IgD-negative memory B cell (primary cell): ENCODE results near the gene PPP2CA. TPM values are rescaled to one million over a fixed set of nuclear protein-coding genes. Genes with fewer than 3 reads are reported as not detected.
A peak's percentile ranks its signal among the peaks of the same experiment; 100 is the strongest.
"Not testable (repeated sequence)": the region's sequence is repeated elsewhere in the genome, so short reads cannot be mapped to it uniquely, and the experiment has no call there.

ENCODE experiments used
- H3K27ac Mint-ChIP-seq, 3 donors: one replicate each; pipeline ENCODE4 v1.8.0; 2020 to 2022; ENCODE audit warnings: mild to moderate bottlenecking in 3 of 3, mixed read lengths in 3 of 3, moderate library complexity in 1 of 3
- H3K27me3 Mint-ChIP-seq: one replicate; pipeline ENCODE4 v1.8.0; 2021; ENCODE audit warnings: mixed read lengths
- H3K36me3 Mint-ChIP-seq: one replicate; pipeline ENCODE4 v1.8.0; 2020; ENCODE audit warnings: mild to moderate bottlenecking, mixed read lengths
- H3K4me1 Mint-ChIP-seq, 3 donors: one replicate each; pipeline ENCODE4 v1.8.0; 2020 to 2022; ENCODE audit warnings: mixed read lengths in 3 of 3, mild to moderate bottlenecking in 1 of 3
- H3K4me3 Mint-ChIP-seq, 4 donors: one replicate each; pipeline ENCODE4 v1.8.0; 2020 to 2022; ENCODE audit warnings: mild to moderate bottlenecking in 4 of 4, mixed read lengths in 4 of 4, moderate library complexity in 3 of 4
- H3K9me3 Mint-ChIP-seq, 3 donors: one replicate each; pipeline ENCODE4 v1.8.0; 2020 to 2021; ENCODE audit warnings: mixed read lengths in 3 of 3, mild to moderate bottlenecking in 1 of 3
- polyA plus RNA-seq: library from polyadenylated mRNA; unstranded; fragments of 300-500 nt; fragmentation: Illumina TruSeq; gene quantifications from one replicate; pipeline ENCODE4 v1.2.3, GENCODE V29; 2021

The PPP2CA gene
- polyA plus RNA-seq, 1 donor from 2014 or later, result 215 TPM

DNA sequence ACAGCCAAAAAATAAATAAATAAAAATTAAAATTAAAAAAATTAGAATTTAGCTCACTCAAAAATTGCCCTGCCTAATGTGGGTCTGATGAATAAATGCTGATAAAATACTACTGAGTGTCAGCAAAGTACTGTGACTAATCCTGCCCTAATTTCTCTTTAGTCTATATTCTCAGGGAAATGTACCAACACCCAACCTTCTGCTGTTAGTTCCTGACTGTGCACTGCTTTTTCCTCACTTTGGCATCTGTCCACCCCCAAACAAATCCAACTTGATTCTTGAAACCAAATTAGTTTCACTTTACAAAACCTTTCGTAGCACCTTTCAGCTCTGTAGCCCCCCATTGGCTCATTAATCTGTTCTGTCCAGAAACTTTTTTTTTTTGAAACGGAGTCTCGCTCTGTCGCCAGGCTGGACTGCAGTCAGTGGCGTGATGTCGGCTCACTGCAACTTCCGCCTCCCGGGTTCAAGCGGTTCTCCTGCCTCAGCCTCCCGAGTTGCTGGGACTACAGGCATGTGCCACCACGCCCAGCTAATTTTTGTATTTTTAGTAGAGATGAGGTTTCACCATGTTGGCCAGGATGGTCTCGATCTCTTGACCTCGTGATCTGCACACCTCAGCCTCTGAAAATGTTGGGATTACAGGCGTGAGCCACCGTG lies 73.6 kb downstream of the PPP2CA start:
- H3K27me3 Mint-ChIP-seq, H3K4me3 Mint-ChIP-seq, H3K36me3 Mint-ChIP-seq, H3K9me3 Mint-ChIP-seq, H3K4me1 Mint-ChIP-seq: not testable (repeated sequence)
- H3K27ac Mint-ChIP-seq, result peak overlapping the region in 2 of 3 donors; percentile 47 to 92

DNA sequence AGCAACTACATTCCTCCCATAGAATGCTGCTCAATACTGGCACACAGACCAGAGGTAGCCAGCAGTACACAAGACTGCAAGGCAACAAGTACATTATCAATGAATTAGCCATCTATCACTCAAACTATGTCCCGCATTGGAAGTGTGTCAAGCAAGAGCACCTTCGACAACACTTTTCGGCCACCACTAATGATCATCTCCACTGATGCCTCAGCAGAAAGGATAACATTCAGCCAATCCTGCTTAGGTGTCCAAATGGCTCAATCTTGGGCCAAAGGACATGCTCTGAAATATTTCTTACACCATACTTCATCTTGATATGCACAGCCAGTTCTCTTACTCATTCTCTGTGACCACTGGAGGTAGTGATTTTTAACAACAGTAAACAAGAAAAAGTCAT lies 74.2 kb downstream of the PPP2CA start:
- Mint-ChIP-seq H3K4me1 (peaks cover 5 to 6% (median 6%) of the 10 kb centered on the region in 3 donors), H3K27ac (peak overlapping the region in 2 of 3 donors; percentile 47 to 63), H3K4me3 (no peak overlapping the region)

DNA sequence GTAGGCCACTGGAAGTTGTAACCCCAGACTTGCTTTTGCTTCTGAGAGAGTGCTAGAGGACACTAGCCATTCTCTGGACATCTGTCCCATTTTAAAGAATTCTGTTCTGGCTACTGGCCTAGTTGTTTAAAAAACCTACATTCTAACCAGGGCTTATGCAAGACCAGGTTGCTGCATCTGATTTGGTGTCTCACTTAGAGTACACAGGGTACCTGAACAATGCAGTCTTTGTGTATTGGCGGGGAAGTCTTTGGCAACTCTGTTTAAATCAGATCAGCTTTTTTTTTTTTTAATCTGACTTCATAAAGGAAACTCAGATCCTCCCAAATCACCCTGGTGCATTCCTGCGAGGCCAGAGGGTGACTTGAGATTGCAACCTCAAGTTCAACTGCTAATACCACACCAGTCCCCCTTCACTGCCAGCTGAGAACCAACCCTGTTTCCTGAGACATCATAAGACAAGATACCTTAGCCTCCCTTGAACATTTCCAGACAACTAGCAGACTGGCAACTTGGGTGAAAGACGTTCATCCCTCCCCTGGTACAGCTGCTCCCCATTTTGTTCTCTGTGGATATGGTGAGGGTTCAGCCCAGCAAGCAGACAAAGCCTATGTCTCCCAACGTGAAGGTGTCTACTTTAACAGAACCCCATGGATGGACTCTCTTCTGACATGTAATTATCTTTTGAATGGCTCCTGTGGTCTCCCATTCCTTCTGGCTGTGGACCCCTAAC lies 76.1 kb downstream of the PPP2CA start:
- no peak overlapping the region for H3K4me3 Mint-ChIP-seq
- no peaks in the 10 kb centered on the region for H3K9me3 Mint-ChIP-seq
- H3K27me3 Mint-ChIP-seq, result no peaks in the 10 kb centered on the region
- peaks cover 5 to 7% (median 5%) of the 10 kb centered on the region in 3 donors for H3K4me1 Mint-ChIP-seq
- H3K27ac Mint-ChIP-seq, result peak overlapping the region; percentile 32 to 88 (median 65)
- H3K36me3 Mint-ChIP-seq, result peaks cover 1% of the 10 kb centered on the region

More for the DNA sequence above, 74.2 kb downstream of the PPP2CA start:
- H3K27me3 Mint-ChIP-seq, result no peaks in the 10 kb centered on the region
- no peaks in the 10 kb centered on the region for H3K9me3 Mint-ChIP-seq
- peaks cover 2% of the 10 kb centered on the region for H3K36me3 Mint-ChIP-seq

DNA sequence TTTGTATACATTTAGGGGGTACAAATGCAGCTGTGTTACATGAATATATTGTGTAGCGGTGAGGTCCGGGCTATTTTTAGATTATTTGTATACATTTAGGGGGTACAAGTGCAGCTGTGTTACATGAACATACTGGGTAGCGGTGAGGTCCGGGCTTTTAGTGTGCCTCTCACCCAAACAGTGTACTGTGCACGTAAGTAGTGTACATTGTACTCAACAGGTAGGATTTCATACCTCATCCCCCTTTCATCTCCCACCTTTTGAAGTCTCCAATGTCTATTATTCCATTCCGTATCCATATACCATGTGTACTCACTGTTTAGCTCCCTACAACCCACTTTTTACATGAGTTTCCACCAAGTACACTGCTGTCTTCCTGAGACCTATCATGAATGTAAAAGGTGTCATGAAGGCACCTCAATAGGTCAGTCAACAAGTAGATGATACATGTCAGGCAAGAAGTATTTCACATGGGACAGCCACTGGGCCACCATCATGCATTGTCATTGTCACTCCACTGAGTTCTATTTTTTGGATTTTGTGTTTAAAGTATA lies 76.8 kb downstream of the PPP2CA start:
- Mint-ChIP-seq H3K4me3 (no peak overlapping the region), H3K4me1 (peaks cover 5 to 7% (median 5%) of the 10 kb centered on the region in 3 donors), H3K9me3 (no peaks in the 10 kb centered on the region), H3K27ac (peak overlapping the region; percentile 32 to 88 (median 65)), H3K36me3 (no peaks in the 10 kb centered on the region), H3K27me3 (no peaks in the 10 kb centered on the region)

DNA sequence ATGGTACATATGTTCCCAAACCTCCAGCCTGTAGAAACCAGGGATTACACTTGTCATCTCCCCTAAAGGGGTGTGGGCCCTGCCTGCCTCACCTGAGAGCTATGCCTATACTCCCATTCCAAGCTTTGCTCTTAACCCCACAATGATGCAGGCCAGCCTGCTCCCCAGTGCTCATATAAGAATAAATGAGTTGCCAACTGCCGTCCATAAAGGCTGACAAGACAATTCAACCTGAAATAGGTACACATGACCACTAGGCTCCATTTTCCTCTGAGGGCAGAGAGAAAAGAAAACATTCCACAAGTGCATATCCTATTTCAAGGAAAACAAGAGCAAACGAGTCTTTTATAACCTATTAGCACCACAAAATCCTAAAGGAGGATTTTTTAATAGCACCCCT lies 77.6 kb downstream of the PPP2CA start:
- peak overlapping the region; percentile 2 to 6 (median 5) for H3K27ac Mint-ChIP-seq
- no peaks in the 10 kb centered on the region for H3K27me3 Mint-ChIP-seq
- no peaks in the 10 kb centered on the region for H3K9me3 Mint-ChIP-seq
- no peak overlapping the region for H3K4me3 Mint-ChIP-seq
- H3K4me1 Mint-ChIP-seq, result peaks cover 5 to 7% (median 5%) of the 10 kb centered on the region in 3 donors
- H3K36me3 Mint-ChIP-seq, result no peaks in the 10 kb centered on the region

DNA sequence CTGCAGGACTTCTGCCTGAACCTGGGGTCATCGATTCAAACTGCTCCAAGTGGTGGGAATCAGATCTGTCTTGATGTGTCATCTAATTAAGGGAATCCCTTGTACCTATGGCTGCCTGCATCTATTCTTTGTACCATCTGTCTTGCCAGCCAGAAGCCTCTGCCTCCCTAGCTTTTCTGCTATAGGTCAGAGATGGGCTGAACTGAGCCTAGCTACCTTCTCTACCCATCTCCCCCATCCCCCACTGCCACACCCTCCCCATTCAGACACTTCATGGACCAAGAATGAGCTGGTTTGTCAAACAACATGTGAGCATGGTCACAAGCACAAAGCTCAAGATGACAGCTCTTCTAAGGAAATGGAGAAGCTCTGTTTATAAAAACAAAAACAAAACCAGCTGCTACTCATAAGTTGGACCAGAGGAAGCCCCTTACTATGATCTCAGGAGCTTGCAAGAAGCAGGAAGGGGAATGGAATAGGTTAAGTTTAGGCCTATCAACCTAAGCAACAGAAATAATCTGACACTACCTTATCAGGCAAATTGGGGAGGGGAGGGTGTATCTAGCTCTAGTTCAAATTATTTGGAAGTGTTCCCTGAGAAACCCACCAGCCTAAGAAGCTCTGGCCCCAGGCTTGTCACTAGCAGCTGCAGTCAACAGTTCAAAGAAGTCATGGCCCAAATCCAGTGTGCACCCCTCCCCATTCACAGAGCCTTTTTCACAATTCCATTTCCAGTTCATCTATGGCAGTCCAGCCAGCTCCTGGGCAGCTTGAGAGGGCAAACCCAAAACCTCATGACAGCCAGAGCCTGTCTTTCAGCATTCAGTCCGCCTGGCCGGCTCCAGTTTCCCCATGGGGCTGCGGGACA lies 79.0 kb downstream of the PPP2CA start:
- Mint-ChIP-seq H3K36me3 (no peaks in the 10 kb centered on the region), H3K27me3 (no peaks in the 10 kb centered on the region), H3K27ac (peak overlapping the region; percentile 64 to 83 (median 83)), H3K9me3 (no peaks in the 10 kb centered on the region), H3K4me3 (peak overlapping the region in 2 of 4 donors; percentile 2 to 41), H3K4me1 (peaks cover 5% of the 10 kb centered on the region in 3 donors)

DNA sequence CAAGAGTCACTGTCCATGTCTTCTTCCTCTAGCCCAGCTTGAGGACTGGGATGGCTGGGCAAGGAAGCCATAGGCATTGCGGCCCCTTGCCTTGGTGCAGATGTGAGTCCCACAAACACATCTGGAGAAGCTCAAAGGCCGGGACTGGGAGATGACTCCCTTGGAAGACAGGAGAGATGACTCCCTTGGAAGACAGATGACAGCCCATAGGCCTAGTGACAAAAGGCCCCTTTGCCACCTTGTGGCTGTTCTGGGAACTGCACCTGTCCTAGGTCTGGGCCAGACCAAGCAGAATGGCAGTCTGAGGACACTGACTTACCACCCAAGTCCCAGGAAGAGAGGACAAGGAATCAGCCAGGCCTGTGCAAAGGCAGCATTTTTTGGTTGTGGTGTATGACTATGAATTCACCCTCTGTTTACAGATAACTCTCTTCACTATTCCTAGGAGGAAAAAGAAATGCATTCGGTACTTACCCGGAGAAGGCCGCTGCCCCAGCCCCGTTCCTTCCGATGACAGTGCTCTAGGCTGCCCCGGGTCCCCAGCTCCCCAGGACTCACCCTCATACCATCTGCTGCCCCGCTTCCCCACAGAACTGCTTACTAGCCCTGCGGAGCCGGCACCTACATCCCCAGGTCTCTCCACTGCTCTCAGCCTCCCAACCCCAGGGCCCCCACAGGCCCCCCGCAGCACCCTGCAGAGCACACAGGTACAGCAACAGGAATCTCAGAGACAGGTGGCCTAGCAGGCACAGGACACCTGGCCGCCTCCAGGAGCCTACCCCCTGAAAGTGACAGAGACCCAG lies 79.9 kb downstream of the PPP2CA start:
- peak overlapping the region; percentile 83 to 86 (median 83) for H3K27ac Mint-ChIP-seq
- H3K9me3 Mint-ChIP-seq, result no peaks in the 10 kb centered on the region
- H3K36me3 Mint-ChIP-seq, result no peaks in the 10 kb centered on the region
- H3K27me3 Mint-ChIP-seq, result no peaks in the 10 kb centered on the region
- H3K4me3 Mint-ChIP-seq, result peak overlapping the region in 2 of 4 donors; percentile 29 to 38
- peaks cover 2 to 5% (median 5%) of the 10 kb centered on the region in 3 donors for H3K4me1 Mint-ChIP-seq

DNA sequence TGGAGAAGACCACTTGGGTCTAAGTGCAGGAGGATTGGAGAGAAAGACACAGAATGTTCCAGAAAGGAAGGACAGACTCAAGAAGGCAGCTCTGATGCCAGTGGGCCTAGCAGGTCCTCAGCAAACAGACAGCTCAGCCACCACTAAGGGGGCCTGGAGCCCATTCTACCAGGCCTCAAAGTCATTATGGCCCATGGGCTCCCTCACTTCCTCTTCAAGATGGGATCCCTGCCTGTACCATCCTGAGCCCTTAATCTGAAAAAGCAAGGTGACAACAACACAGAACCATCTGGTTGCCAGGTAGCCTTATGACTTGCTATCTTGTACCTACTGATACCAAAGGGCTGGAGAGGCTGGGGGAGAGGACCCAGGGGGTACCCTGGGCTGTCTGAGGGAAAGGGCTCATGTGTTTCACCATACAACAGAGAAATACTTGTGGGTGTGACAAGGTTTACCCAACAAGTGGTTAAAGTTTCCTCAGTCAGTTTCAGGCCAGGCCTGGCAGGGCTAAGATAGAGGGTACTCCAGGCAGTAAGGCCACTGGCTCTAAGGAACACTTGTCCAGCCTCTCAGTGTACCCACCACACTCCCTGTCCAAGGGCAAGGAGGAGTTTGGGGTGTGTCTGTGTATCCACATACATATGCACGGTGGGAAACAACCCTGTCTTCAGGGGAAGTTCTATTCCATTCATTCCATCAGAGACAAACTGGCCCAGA lies 80.7 kb downstream of the PPP2CA start:
- H3K9me3 Mint-ChIP-seq, result no peaks in the 10 kb centered on the region
- peak overlapping the region; percentile 83 to 86 (median 83) for H3K27ac Mint-ChIP-seq
- H3K4me1 Mint-ChIP-seq, result peaks cover 5 to 10% (median 9%) of the 10 kb centered on the region in 3 donors
- H3K36me3 Mint-ChIP-seq, result no peaks in the 10 kb centered on the region
- no peaks in the 10 kb centered on the region for H3K27me3 Mint-ChIP-seq
- H3K4me3 Mint-ChIP-seq, result peak overlapping the region in 2 of 4 donors; percentile 39 to 65

Other genes with a start within 250 kb of the PPP2CA start
- 90.0 TPM for gene VDAC1, start 221.1 kb downstream of the PPP2CA start, polyA plus RNA-seq
- gene TCF7, start 111.4 kb downstream of the PPP2CA start, polyA plus RNA-seq, result 41.7 TPM
- 875 TPM for gene SKP1, start 49.1 kb downstream of the PPP2CA start, polyA plus RNA-seq
- gene CDKL3, start 141.1 kb upstream of the PPP2CA start, polyA plus RNA-seq, result 0.81 TPM
- gene UBE2B, start 145.5 kb upstream of the PPP2CA start, polyA plus RNA-seq, result 65.2 TPM
- gene CDKN2AIPNL, start 185.8 kb upstream of the PPP2CA start, polyA plus RNA-seq, result 32.8 TPM